HG03045 (cell line): ENCODE data around the gene SOX15.
"Not testable (repeated sequence)": the region's sequence is repeated elsewhere in the genome, so short reads cannot be mapped to it uniquely, and the experiment has no call there.

Source experiments
- ATAC-seq: cut with Tn5 transposase; IDR thresholded peaks from one replicate; pipeline ENCODE4 v1.9.1; 2021; ENCODE audit warnings: mild to moderate bottlenecking, moderate library complexity; ENCODE audit not compliant: unreplicated experiment

The SOX15 gene

GRCh38 chr17:7589891-7590691 is at the start of gene SOX15:
SOX15 (minus strand) TSS chr17:7590094; CDS start chr17:7589676, 418 bp downstream.
- no peak for ATAC-seq

GRCh38 chr17:7636163-7636562 is 46.3 kb upstream of the SOX15 start:
- no peak for ATAC-seq

- no peak for ATAC-seq
These were observed 44.5 kb upstream of the SOX15 start for GRCh38 chr17:7634384-7634783.

GRCh38 chr17:7633093-7633492 is 43.2 kb upstream of the SOX15 start:
- no peak for ATAC-seq

GRCh38 chr17:7632492-7632894 is 42.6 kb upstream of the SOX15 start:
- ATAC-seq: no peak

GRCh38 chr17:7631398-7632380 is 41.8 kb upstream of the SOX15 start:
- no peak for ATAC-seq

GRCh38 chr17:7629939-7630571 is 40.2 kb upstream of the SOX15 start, which contains the start of gene SHBG:
SHBG (plus strand) TSS chr17:7630135; CDS start chr17:7630173, 38 bp downstream.
- ATAC-seq: no peak

GRCh38 chr17:7627250-7628121 is 37.6 kb upstream of the SOX15 start, which contains the start of gene SAT2:
SAT2 (minus strand) TSS chr17:7627821; CDS start chr17:7627635, 186 bp downstream.
- ATAC-seq: peak; percentile 88

- ATAC-seq: no peak
These were observed 37.0 kb upstream of the SOX15 start for GRCh38 chr17:7626956-7627249.

- ATAC-seq: no peak
These were observed 36.4 kb upstream of the SOX15 start for GRCh38 chr17:7626307-7626706.

GRCh38 chr17:7625749-7626148 is 35.9 kb upstream of the SOX15 start:
- not testable (repeated sequence) for ATAC-seq

- no peak for ATAC-seq
These were observed 33.8 kb upstream of the SOX15 start for GRCh38 chr17:7623661-7624060.

GRCh38 chr17:7620835-7621234 is 30.9 kb upstream of the SOX15 start:
- no peak for ATAC-seq

GRCh38 chr17:7618608-7619007 is 28.7 kb upstream of the SOX15 start:
- no peak for ATAC-seq

GRCh38 chr17:7615265-7615747 is 25.4 kb upstream of the SOX15 start:
- ATAC-seq: no peak

GRCh38 chr17:7614425-7615264 is 24.8 kb upstream of the SOX15 start, which contains the start of gene FXR2:
FXR2 (minus strand) TSS chr17:7614897; CDS start chr17:7614532, 365 bp downstream.
- peak; percentile 84 for ATAC-seq

- no peak for ATAC-seq
These were observed 24.0 kb upstream of the SOX15 start for GRCh38 chr17:7613769-7614424.

- ATAC-seq: no peak
These were observed 22.4 kb upstream of the SOX15 start for GRCh38 chr17:7612294-7612640.
